Karpas-422 (cell line): ENCODE measurements around the gene PBXIP1. TPM values are rescaled to one million over a fixed set of nuclear protein-coding genes. Genes with fewer than 3 reads are reported as not detected.
"Not testable (repeated sequence)": the region's sequence is repeated elsewhere in the genome, so short reads cannot be mapped to it uniquely, and the experiment has no call there.

Experiments
- DNase-seq: peaks from one replicate; pipeline ENCODE4 v3.0.0-alpha.2; 2015
- H2AFZ ChIP-seq: fragments of 200-600 bp; sonication (generic); 2 replicates; pipeline ENCODE4 v1.6.1; 2014; ENCODE audit warnings: antibody characterized with exemption, low read length, mixed read lengths
- H3K27ac ChIP-seq: fragments of 200-600 bp; sonication (generic); 2 replicates; pipeline ENCODE4 v1.5.1; 2014; ENCODE audit warnings: mild to moderate bottlenecking, low read length, moderate library complexity
- H3K27me3 ChIP-seq: fragments of 200-600 bp; sonication (generic); 2 replicates; pipeline ENCODE4 v1.6.1; 2014; ENCODE audit warnings: low read length, mixed read lengths
- H3K36me3 ChIP-seq: fragments of 200-600 bp; sonication (generic); 2 replicates; pipeline ENCODE4 v1.6.1; 2014; ENCODE audit warnings: low read length, mixed read lengths; ENCODE audit not compliant: insufficient read depth
- H3K4me1 ChIP-seq: fragments of 200-600 bp; sonication (generic); 2 replicates; pipeline ENCODE4 v1.6.1; 2014; ENCODE audit warnings: mild to moderate bottlenecking, low read length, mixed read lengths
- H3K4me2 ChIP-seq: fragments of 200-600 bp; sonication (generic); 2 replicates; pipeline ENCODE4 v1.6.1; 2014; ENCODE audit warnings: low read length, low read depth, mild to moderate bottlenecking; ENCODE audit not compliant: poor library complexity, severe bottlenecking
- H3K4me3 ChIP-seq: fragments of 200-600 bp; sonication (generic); 2 replicates; pipeline ENCODE4 v1.5.1; 2014; ENCODE audit warnings: mild to moderate bottlenecking, antibody characterized with exemption, low read length, mixed read lengths
- H3K79me2 ChIP-seq: fragments of 200-600 bp; sonication (generic); 2 replicates; pipeline ENCODE4 v1.6.1; 2014; ENCODE audit warnings: mild to moderate bottlenecking, low read length, mixed read lengths
- H3K9ac ChIP-seq: fragments of 200-600 bp; sonication (generic); 2 replicates; pipeline ENCODE4 v1.6.0; 2014; ENCODE audit warnings: low read length
- H3K9me2 ChIP-seq: fragments of 200-600 bp; sonication (generic), shearing (Covaris generic); replicated peaks from 2 replicates; pipeline ENCODE4 v1.6.0; 2014; ENCODE audit warnings: mild to moderate bottlenecking, low read length, moderate library complexity; ENCODE audit not compliant: insufficient read depth
- H3K9me3 ChIP-seq: fragments of 300-700, 200-600 bp; sonication (generic); 2 replicates; pipeline ENCODE4 v1.6.1; 2014; ENCODE audit warnings: low read length, mixed read lengths
- H4K20me1 ChIP-seq: fragments of 200-600 bp; sonication (generic); 2 replicates; pipeline ENCODE4 v1.6.1; 2014; ENCODE audit warnings: mild to moderate bottlenecking, antibody characterized with exemption, low read length, low read depth; ENCODE audit not compliant: insufficient read depth
- total RNA-seq: library from RNA; depleted of rRNA; stranded (reverse); fragments of >200 nt; shearing (Covaris generic); gene quantifications from 2 replicates; pipeline ENCODE4 v1.2.3, GENCODE V29; 2014; ENCODE audit warnings: low replicate concordance

Gene PBXIP1
- total RNA-seq, 1 experiment from 2014 or later, result 26.1 TPM

DNA sequence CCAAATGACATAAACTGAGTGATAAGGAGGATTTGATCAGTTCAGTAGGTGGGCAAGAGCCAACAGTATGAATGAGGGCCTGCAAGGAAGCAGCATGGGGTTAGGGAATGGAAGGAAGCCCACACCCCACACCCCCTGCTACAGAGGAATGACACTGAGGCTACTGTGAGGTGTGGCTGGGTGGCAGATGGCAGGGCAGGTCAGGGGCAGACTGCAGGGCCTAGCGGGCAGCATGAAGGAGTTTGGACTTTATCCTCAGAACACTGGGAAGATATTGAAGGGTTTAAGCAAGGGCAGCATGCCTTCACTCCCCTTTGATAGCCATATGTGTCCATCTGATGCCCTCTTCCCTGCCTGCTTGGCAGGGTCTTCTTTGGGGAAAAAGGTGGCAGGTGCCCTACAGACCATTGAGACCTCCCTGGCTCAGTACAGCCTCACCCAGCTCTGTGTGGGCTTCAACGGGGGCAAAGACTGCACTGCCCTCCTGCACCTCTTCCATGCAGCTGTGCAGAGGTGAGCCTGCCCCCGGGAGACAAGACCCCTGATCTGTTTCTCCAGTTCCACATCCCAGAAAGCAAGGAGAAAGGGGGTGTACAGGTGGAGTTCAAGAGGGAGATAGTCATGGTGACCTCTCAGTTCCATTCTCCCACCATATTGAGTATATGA is 33.4 kb upstream of the PBXIP1 start:
- H3K4me2 ChIP-seq, result no peak overlapping the region
- no peak overlapping the region for H3K9ac ChIP-seq
- no peak for DNase-seq
- H3K4me3 ChIP-seq, result no peak overlapping the region
- no peak overlapping the region for H3K27ac ChIP-seq
- peaks cover 14% of the 10 kb centered on the region for H3K36me3 ChIP-seq
- H4K20me1 ChIP-seq, result no peaks in the 10 kb centered on the region
- no peaks in the 10 kb centered on the region for H3K27me3 ChIP-seq
- H2AFZ ChIP-seq, result no peak overlapping the region
- peaks cover 9% of the 10 kb centered on the region for H3K4me1 ChIP-seq
- H3K9me2 ChIP-seq, result no peaks in the 10 kb centered on the region
- peaks cover 12% of the 10 kb centered on the region for H3K79me2 ChIP-seq
- H3K9me3 ChIP-seq, result no peaks in the 10 kb centered on the region

DNA sequence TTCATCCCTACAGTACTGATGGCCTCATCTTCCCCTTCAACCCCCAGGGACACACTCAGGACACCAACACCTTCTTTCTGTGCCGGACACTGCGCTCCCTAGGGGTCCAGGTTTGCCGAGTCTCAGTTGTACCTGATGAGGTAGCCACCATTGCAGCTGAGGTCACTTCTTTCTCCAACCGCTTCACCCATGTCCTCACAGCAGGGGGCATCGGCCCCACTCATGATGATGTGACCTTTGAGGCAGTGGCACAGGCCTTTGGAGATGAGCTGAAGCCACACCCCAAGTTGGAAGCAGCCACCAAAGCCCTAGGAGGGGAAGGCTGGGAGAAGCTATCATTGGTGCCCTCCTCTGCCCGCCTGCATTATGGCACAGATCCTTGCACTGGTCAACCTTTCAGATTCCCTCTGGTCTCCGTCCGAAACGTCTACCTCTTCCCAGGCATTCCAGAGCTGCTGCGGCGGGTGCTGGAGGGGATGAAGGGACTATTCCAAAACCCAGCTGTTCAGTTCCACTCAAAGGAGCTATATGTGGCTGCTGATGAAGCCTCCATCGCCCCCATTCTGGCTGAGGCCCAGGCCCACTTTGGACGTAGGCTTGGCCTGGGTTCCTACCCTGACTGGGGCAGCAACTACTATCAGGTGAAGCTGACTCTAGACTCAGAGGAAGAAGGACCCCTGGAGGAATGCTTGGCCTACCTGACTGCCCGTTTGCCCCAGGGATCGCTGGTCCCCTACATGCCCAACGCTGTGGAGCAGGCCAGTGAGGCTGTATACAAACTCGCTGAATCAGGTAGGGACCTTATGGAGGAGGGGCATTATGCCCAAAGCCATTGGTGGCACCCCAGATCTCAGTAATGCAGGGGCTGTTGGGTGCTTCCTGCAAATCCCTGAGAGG is 32.4 kb upstream of the PBXIP1 start:
- H3K27me3 ChIP-seq, result no peaks in the 10 kb centered on the region
- peaks cover 9% of the 10 kb centered on the region for H3K4me1 ChIP-seq
- peaks cover 22% of the 10 kb centered on the region for H3K79me2 ChIP-seq
- H2AFZ ChIP-seq, result no peak overlapping the region
- H3K4me2 ChIP-seq, result no peak overlapping the region
- no peak overlapping the region for H3K4me3 ChIP-seq
- no peaks in the 10 kb centered on the region for H3K9me3 ChIP-seq
- no peak overlapping the region for H3K9ac ChIP-seq
- H3K36me3 ChIP-seq, result peaks cover 14% of the 10 kb centered on the region
- DNase-seq, result no peak
- no peaks in the 10 kb centered on the region for H3K9me2 ChIP-seq
- H4K20me1 ChIP-seq, result no peaks in the 10 kb centered on the region
- no peak overlapping the region for H3K27ac ChIP-seq

- Histone ChIP-seq H4K20me1 (no peaks in the 10 kb centered on the region), H3K27ac (no peak overlapping the region), H3K4me3 (no peak overlapping the region), H3K9me3 (no peaks in the 10 kb centered on the region), H3K36me3 (peaks cover 14% of the 10 kb centered on the region; the same call in 1 of the 2 replicates), H3K9me2 (no peaks in the 10 kb centered on the region), H3K4me1 (peaks cover 15% of the 10 kb centered on the region), H3K79me2 (peaks cover 23% of the 10 kb centered on the region), H3K9ac (no peak overlapping the region), H3K27me3 (no peaks in the 10 kb centered on the region), H3K4me2 (no peak overlapping the region), H2AFZ (no peak overlapping the region)
- no peak for DNase-seq
Measured at GRCh38 chr1:154987326-154987725, 31.4 kb upstream of the PBXIP1 start.

- DNase-seq, H2AFZ ChIP-seq, H3K27ac ChIP-seq, H3K9me2 ChIP-seq, H4K20me1 ChIP-seq, H3K4me3 ChIP-seq, H3K4me2 ChIP-seq, H3K27me3 ChIP-seq, H3K9ac ChIP-seq, H3K9me3 ChIP-seq: not testable (repeated sequence)
- H3K79me2 ChIP-seq, result peaks cover 23% of the 10 kb centered on the region
- H3K4me1 ChIP-seq, result peaks cover 17% of the 10 kb centered on the region
- H3K36me3 ChIP-seq, result peaks cover 14% of the 10 kb centered on the region; the same call in 1 of the 2 replicates
Measured at GRCh38 chr1:154986736-154987135, 30.8 kb upstream of the PBXIP1 start.

GRCh38 chr1:154983776-154984466 is 28.0 kb upstream of the PBXIP1 start:
- Histone ChIP-seq H3K79me2 (peaks cover 23% of the 10 kb centered on the region), H3K36me3 (peaks cover 21% of the 10 kb centered on the region), H3K4me2 (peak overlapping the region; percentile 86), H3K9me2 (no peaks in the 10 kb centered on the region), H3K4me1 (peaks cover 17% of the 10 kb centered on the region), H3K9me3 (no peaks in the 10 kb centered on the region), H3K4me3 (peak overlapping the region; percentile 92), H4K20me1 (no peaks in the 10 kb centered on the region), H3K27me3 (no peaks in the 10 kb centered on the region), H3K27ac (peak overlapping the region; percentile 64; the same call in 1 of the 2 replicates), H2AFZ (no peak overlapping the region), H3K9ac (peak overlapping the region; percentile 91)
- DNase-seq, result no peak

- H3K79me2 ChIP-seq, result peaks cover 27% of the 10 kb centered on the region
- no peaks in the 10 kb centered on the region for H4K20me1 ChIP-seq
- H3K4me2 ChIP-seq, result peak within 1 kb of the TSS; percentile 86
- no peaks in the 10 kb centered on the region for H3K9me3 ChIP-seq
- no peaks in the 10 kb centered on the region for H3K9me2 ChIP-seq
- H3K9ac ChIP-seq, result peak within 1 kb of the TSS; percentile 91
- peak within 1 kb of the TSS; percentile 67 for H3K27ac ChIP-seq
- H3K4me3 ChIP-seq, result peak within 1 kb of the TSS; percentile 92
- peaks cover 17% of the 10 kb centered on the region for H3K4me1 ChIP-seq
- peak; percentile 99 for DNase-seq
- H3K27me3 ChIP-seq, result no peaks in the 10 kb centered on the region
- peak within 1 kb of the TSS; percentile 50; the same call in 1 of the 2 replicates for H2AFZ ChIP-seq
- H3K36me3 ChIP-seq, result peaks cover 20% of the 10 kb centered on the region
Measured at GRCh38 chr1:154982897-154983648, 27.2 kb upstream of the PBXIP1 start, which contains the start of gene FLAD1. Gene FLAD1, plus strand, starts transcription at chr1:154983344. Its CDS starts 351 bp downstream, at chr1:154983695.

- peak overlapping the region; percentile 67 for H3K27ac ChIP-seq
- H3K4me3 ChIP-seq, result peak overlapping the region; percentile 92
- peak overlapping the region; percentile 62 for H3K9ac ChIP-seq
- DNase-seq, result no peak
- H3K9me3 ChIP-seq, result no peaks in the 10 kb centered on the region
- H3K27me3 ChIP-seq, result no peaks in the 10 kb centered on the region
- no peak overlapping the region for H2AFZ ChIP-seq
- peaks cover 33% of the 10 kb centered on the region for H3K79me2 ChIP-seq
- no peaks in the 10 kb centered on the region for H3K9me2 ChIP-seq
- H4K20me1 ChIP-seq, result no peaks in the 10 kb centered on the region
- H3K36me3 ChIP-seq, result peaks cover 20% of the 10 kb centered on the region
- H3K4me1 ChIP-seq, result peaks cover 21% of the 10 kb centered on the region
- H3K4me2 ChIP-seq, result peak overlapping the region; percentile 86
Measured at GRCh38 chr1:154982341-154982740, 26.4 kb upstream of the PBXIP1 start.
